IPS-18a (cell line): Measurements from ENCODE around the gene FADS2.

ENCODE experiments used
- H3K27ac ChIP-seq: one replicate; pipeline ENCODE4 v1.5.1; 2013; ENCODE audit warnings: low read length
- H3K27me3 ChIP-seq: one replicate; pipeline ENCODE4 v1.6.1; 2013; ENCODE audit warnings: mild to moderate bottlenecking, low read length; ENCODE audit not compliant: control insufficient read depth, insufficient read depth
- H3K36me3 ChIP-seq: one replicate; pipeline ENCODE4 v1.6.1; 2013; ENCODE audit warnings: low read depth, low read length; ENCODE audit not compliant: control insufficient read depth
- H3K4me1 ChIP-seq: one replicate; pipeline ENCODE4 v1.6.1; 2013; ENCODE audit warnings: low read depth, low read length; ENCODE audit not compliant: control insufficient read depth
- H3K4me3 ChIP-seq: one replicate; pipeline ENCODE4 v1.5.1; 2013; ENCODE audit warnings: low read length
- H3K9ac ChIP-seq: one replicate; pipeline ENCODE4 v1.6.1; 2013; ENCODE audit warnings: mild to moderate bottlenecking, low read length, moderate library complexity
- H3K9me3 ChIP-seq: one replicate; pipeline ENCODE4 v1.6.1; 2013; ENCODE audit warnings: low read depth, low read length; ENCODE audit not compliant: control insufficient read depth

The FADS2 gene

GRCh38 chr11:61854206-61854895, 26.3 kb downstream of the FADS2 start:
- H3K4me3 ChIP-seq = no peak overlapping the region
- no peaks in the 10 kb centered on the region for H3K4me1 ChIP-seq
- H3K9me3 ChIP-seq = no peaks in the 10 kb centered on the region
- no peak overlapping the region for H3K27ac ChIP-seq
- no peak overlapping the region for H3K9ac ChIP-seq
- H3K27me3 ChIP-seq = no peaks in the 10 kb centered on the region
- peaks cover 88% of the 10 kb centered on the region for H3K36me3 ChIP-seq

GRCh38 chr11:61854966-61855714, 27.0 kb downstream of the FADS2 start:
- Histone ChIP-seq H3K36me3 (peaks cover 88% of the 10 kb centered on the region), H3K9ac (no peak overlapping the region), H3K27ac (no peak overlapping the region), H3K27me3 (no peaks in the 10 kb centered on the region), H3K4me1 (no peaks in the 10 kb centered on the region), H3K4me3 (no peak overlapping the region), H3K9me3 (no peaks in the 10 kb centered on the region)

- H3K9ac ChIP-seq = no peak overlapping the region
- H3K4me1 ChIP-seq = no peaks in the 10 kb centered on the region
- H3K27me3 ChIP-seq = no peaks in the 10 kb centered on the region
- H3K4me3 ChIP-seq = no peak overlapping the region
- H3K36me3 ChIP-seq = peaks cover 84% of the 10 kb centered on the region
- H3K27ac ChIP-seq = no peak overlapping the region
- no peaks in the 10 kb centered on the region for H3K9me3 ChIP-seq
These were observed 28.0 kb downstream of the FADS2 start for GRCh38 chr11:61855939-61856680.

GRCh38 chr11:61860054-61860903, 32.2 kb downstream of the FADS2 start:
- H3K9me3 ChIP-seq = no peaks in the 10 kb centered on the region

GRCh38 chr11:61861634-61862033, 33.5 kb downstream of the FADS2 start:
- H3K27ac ChIP-seq = no peak overlapping the region
- peaks cover 74% of the 10 kb centered on the region for H3K36me3 ChIP-seq

More at GRCh38 chr11:61860054-61860903, 32.2 kb downstream of the FADS2 start:
- no peak overlapping the region for H3K4me3 ChIP-seq
- H3K27ac ChIP-seq = no peak overlapping the region
- no peaks in the 10 kb centered on the region for H3K27me3 ChIP-seq
- H3K4me1 ChIP-seq = no peaks in the 10 kb centered on the region
- peaks cover 76% of the 10 kb centered on the region for H3K36me3 ChIP-seq
- no peak overlapping the region for H3K9ac ChIP-seq

GRCh38 chr11:61862714-61863547, 34.8 kb downstream of the FADS2 start:
- H3K27me3 ChIP-seq = no peaks in the 10 kb centered on the region
- no peak overlapping the region for H3K4me3 ChIP-seq
- H3K9me3 ChIP-seq = no peaks in the 10 kb centered on the region
- H3K9ac ChIP-seq = no peak overlapping the region
- H3K4me1 ChIP-seq = no peaks in the 10 kb centered on the region
- no peak overlapping the region for H3K27ac ChIP-seq
- peaks cover 61% of the 10 kb centered on the region for H3K36me3 ChIP-seq

More at GRCh38 chr11:61861634-61862033, 33.5 kb downstream of the FADS2 start:
- Histone ChIP-seq H3K27me3 (no peaks in the 10 kb centered on the region), H3K4me1 (no peaks in the 10 kb centered on the region), H3K4me3 (no peak overlapping the region), H3K9me3 (no peaks in the 10 kb centered on the region), H3K9ac (no peak overlapping the region)

GRCh38 chr11:61863548-61864081, 35.5 kb downstream of the FADS2 start:
- Histone ChIP-seq H3K27me3 (no peaks in the 10 kb centered on the region), H3K9me3 (no peaks in the 10 kb centered on the region), H3K36me3 (peaks cover 60% of the 10 kb centered on the region), H3K4me1 (no peaks in the 10 kb centered on the region), H3K9ac (no peak overlapping the region), H3K27ac (no peak overlapping the region), H3K4me3 (no peak overlapping the region)

- H3K27ac ChIP-seq = no peak overlapping the region
- no peaks in the 10 kb centered on the region for H3K4me1 ChIP-seq
- no peaks in the 10 kb centered on the region for H3K9me3 ChIP-seq
- no peak overlapping the region for H3K4me3 ChIP-seq
- H3K36me3 ChIP-seq = peaks cover 45% of the 10 kb centered on the region
- no peak overlapping the region for H3K9ac ChIP-seq
- H3K27me3 ChIP-seq = no peaks in the 10 kb centered on the region
These were observed 37.0 kb downstream of the FADS2 start for GRCh38 chr11:61864814-61865775.

GRCh38 chr11:61866231-61866957, 38.3 kb downstream of the FADS2 start:
- Histone ChIP-seq H3K9ac (no peak overlapping the region), H3K36me3 (peaks cover 37% of the 10 kb centered on the region), H3K4me3 (no peak overlapping the region), H3K27ac (no peak overlapping the region), H3K4me1 (peaks cover 2% of the 10 kb centered on the region), H3K9me3 (no peaks in the 10 kb centered on the region), H3K27me3 (peaks cover 3% of the 10 kb centered on the region)
